Fibroblast of skin of right biceps (primary cell): Measurements from ENCODE around the gene NTM.

Experiments
- DNase-seq: peaks from one replicate; pipeline ENCODE4 v3.0.0-alpha.2; 2013

Gene NTM

GRCh38 chr11:131802440-131803115, 432.2 kb downstream of the NTM start:
- no peak for DNase-seq

- no peak for DNase-seq
These were observed 437.5 kb downstream of the NTM start for GRCh38 chr11:131807876-131808275.

- DNase-seq = peak; percentile 10
These were observed 438.1 kb downstream of the NTM start for GRCh38 chr11:131808470-131808869.

GRCh38 chr11:131809203-131809918, 438.9 kb downstream of the NTM start:
- peak; percentile 31 for DNase-seq

GRCh38 chr11:131810541-131810940, 440.1 kb downstream of the NTM start:
- DNase-seq = no peak

- DNase-seq = peak; percentile 15
These were observed 441.0 kb downstream of the NTM start for GRCh38 chr11:131811383-131811782.

GRCh38 chr11:131814108-131814507, 443.7 kb downstream of the NTM start:
- DNase-seq = no peak

GRCh38 chr11:131815590-131815989, 445.2 kb downstream of the NTM start:
- DNase-seq = peak; percentile 15

- peak; percentile 39 for DNase-seq
These were observed 445.6 kb downstream of the NTM start for GRCh38 chr11:131816051-131816450.

- DNase-seq = no peak
These were observed 447.3 kb downstream of the NTM start for GRCh38 chr11:131817687-131818188.

GRCh38 chr11:131819865-131820264, 449.4 kb downstream of the NTM start:
- DNase-seq = no peak

- no peak for DNase-seq
These were observed 452.1 kb downstream of the NTM start for GRCh38 chr11:131822506-131822905.

GRCh38 chr11:131823772-131824171, 453.4 kb downstream of the NTM start:
- DNase-seq = no peak

- DNase-seq = no peak
These were observed 454.4 kb downstream of the NTM start for GRCh38 chr11:131824771-131825170.

GRCh38 chr11:131827430-131827829, 457.0 kb downstream of the NTM start:
- no peak for DNase-seq

GRCh38 chr11:131829725-131830124, 459.3 kb downstream of the NTM start:
- DNase-seq = no peak

- DNase-seq = no peak
These were observed 461.7 kb downstream of the NTM start for GRCh38 chr11:131832079-131832478.

- no peak for DNase-seq
These were observed 463.0 kb downstream of the NTM start for GRCh38 chr11:131833366-131833765.

GRCh38 chr11:131837562-131837961, 467.1 kb downstream of the NTM start:
- no peak for DNase-seq

- no peak for DNase-seq
These were observed 467.6 kb downstream of the NTM start for GRCh38 chr11:131838016-131838415.

- DNase-seq = no peak
These were observed 468.9 kb downstream of the NTM start for GRCh38 chr11:131839326-131839725.

- no peak for DNase-seq
These were observed 470.1 kb downstream of the NTM start for GRCh38 chr11:131840545-131840944.

GRCh38 chr11:131841028-131841427, 470.6 kb downstream of the NTM start:
- no peak for DNase-seq

GRCh38 chr11:131841925-131842635, 471.7 kb downstream of the NTM start:
- no peak for DNase-seq
